B cell (primary cell): ENCODE data around the gene ALG6. TPM values are rescaled to one million over a fixed set of nuclear protein-coding genes. Genes with fewer than 3 reads are reported as not detected.

Source experiments
- ATAC-seq: fragments of 200-7000 bp; cut with Tn5 transposase; one replicate; pipeline ENCODE4 v1.10.0; 2021; ENCODE audit warnings: low read depth, mild to moderate bottlenecking, moderate number of reproducible peaks, moderate library complexity
- CTCF ChIA-PET: fragments of 350-600 bp; sonication (Branson Sonifier 250); formaldehyde crosslinking; loops from one replicate; lab custom pipeline; 2021; ENCODE audit warnings: antibody characterized with exemption, inconsistent platforms; lab: Charles Lee
- POLR2A ChIA-PET: fragments of 350-600 bp; sonication (Branson Sonifier 250); formaldehyde crosslinking; loops from one replicate; lab custom pipeline; 2021; ENCODE audit warnings: antibody characterized with exemption; lab: Charles Lee
- DNase-seq: peaks from one replicate; pipeline ENCODE4 v3.0.0; 2013
- H2AFZ ChIP-seq: 2 replicates; pipeline ENCODE4 v1.6.1; 2012; ENCODE audit warnings: mild to moderate bottlenecking, low read depth, low read length; ENCODE audit not compliant: insufficient read depth, poor library complexity, severe bottlenecking
- H3K27ac ChIP-seq, 2 donors: 1 replicate in 1 of 2; 2 replicates in 1 of 2; pipeline ENCODE4 v1.5.1; 2012 to 2013; ENCODE audit warnings: low read length in 2 of 2, mild to moderate bottlenecking in 2 of 2, moderate library complexity in 1 of 2
- H3K27me3 ChIP-seq, 4 experiments: fragments of 200-600 bp in 1 of 4; sonication (generic) in 1 of 4; replicated peaks in 1 of 4; 1 replicate in 2 of 4; 2 replicates in 2 of 4; pipeline versions ENCODE4 v1.6.1 to v1.7.0; 2013 to 2016; ENCODE audit warnings: low read length in 3 of 4, mild to moderate bottlenecking in 2 of 4, mixed read lengths in 1 of 4, moderate library complexity in 1 of 4; ENCODE audit not compliant: insufficient read depth in 4 of 4, control insufficient read depth in 3 of 4; ENCODE audit errors: control extremely low read depth in 1 of 4
- H3K36me3 ChIP-seq, 2 experiments: replicated peaks in 1 of 2; 1 replicate in 1 of 2; 2 replicates in 1 of 2; pipeline versions ENCODE4 v1.6.1 to v1.7.1; 2013; ENCODE audit warnings: low read length in 1 of 2; ENCODE audit not compliant: insufficient read depth in 2 of 2, control insufficient read depth in 1 of 2; ENCODE audit errors: control extremely low read depth in 1 of 2, extremely low read depth in 1 of 2
- H3K4me1 ChIP-seq, 2 donors: fragments of 200-600 bp in 1 of 2; sonication (generic) in 1 of 2; 1 replicate in 1 of 2; 2 replicates in 1 of 2; pipeline versions ENCODE4 v1.5.1 to v1.6.1; 2013 to 2017; ENCODE audit warnings: low read length in 2 of 2; ENCODE audit not compliant: control insufficient read depth in 2 of 2, insufficient read depth in 2 of 2
- H3K4me2 ChIP-seq: replicated peaks from 2 replicates; pipeline ENCODE3; 2012; ENCODE audit warnings: mild to moderate bottlenecking, low read depth, low read length; ENCODE audit not compliant: poor library complexity, severe bottlenecking
- H3K4me3 ChIP-seq, 5 experiments: fragments of 200-600 bp in 1 of 5; sonication (generic) in 1 of 5; 1 replicate in 3 of 5; 2 replicates in 2 of 5; pipeline versions ENCODE4 v1.5.1 to v1.7.0; 2011 to 2016; ENCODE audit warnings: low read length in 4 of 5, mild to moderate bottlenecking in 4 of 5, low read depth in 2 of 5, control low read depth in 1 of 5, moderate library complexity in 1 of 5; ENCODE audit not compliant: insufficient read depth in 1 of 5; ENCODE audit errors: control extremely low read depth in 1 of 5, extremely low read depth in 1 of 5
- H3K79me2 ChIP-seq: fragments of 200-600 bp; sonication (generic); one replicate; pipeline ENCODE4 v1.6.0; 2016; ENCODE audit warnings: low read length; ENCODE audit not compliant: control insufficient read depth, insufficient read depth
- H3K9ac ChIP-seq: fragments of 200-600 bp; sonication (generic); 2 replicates; pipeline ENCODE4 v1.6.1; 2017; ENCODE audit warnings: mild to moderate bottlenecking, low read length, moderate library complexity
- H3K9me3 ChIP-seq, 3 donors: one replicate each; pipeline versions ENCODE4 v1.6.1 to v1.7.1; 2013; ENCODE audit warnings: low read length in 2 of 3; ENCODE audit not compliant: control insufficient read depth in 2 of 3, insufficient read depth in 1 of 3; ENCODE audit errors: control extremely low read depth in 1 of 3
- H4K20me1 ChIP-seq: 2 replicates; pipeline ENCODE4 v1.6.0; 2012; ENCODE audit warnings: mild to moderate bottlenecking, low read length; ENCODE audit not compliant: insufficient read depth, control insufficient read depth, poor library complexity, severe bottlenecking
- H3K27ac Mint-ChIP-seq: one replicate; pipeline ENCODE4 v1.8.0; 2021; ENCODE audit warnings: mixed read lengths
- H3K27me3 Mint-ChIP-seq: one replicate; pipeline ENCODE4 v1.8.0; 2021; ENCODE audit warnings: mixed read lengths
- H3K4me1 Mint-ChIP-seq: one replicate; pipeline ENCODE4 v1.8.0; 2021; ENCODE audit warnings: mixed read lengths
- H3K4me3 Mint-ChIP-seq: one replicate; pipeline ENCODE4 v1.8.0; 2021; ENCODE audit warnings: mixed read lengths
- H3K9me3 Mint-ChIP-seq: one replicate; pipeline ENCODE4 v1.8.0; 2022; ENCODE audit warnings: mixed read lengths; ENCODE audit not compliant: insufficient read depth
- EZH2 ChIP-seq: IDR thresholded peaks from 2 replicates; pipeline ENCODE4 v1.6.1; 2012; ENCODE audit warnings: borderline replicate concordance, low read depth, mild to moderate bottlenecking, moderate library complexity, low read length; ENCODE audit not compliant: insufficient read depth, poor library complexity, severe bottlenecking
- WGBS: methylation state at CpG from one replicate; pipeline ENCODE4 v1.1.5; 2013; ENCODE audit warnings: missing lambda C conversion rate; ENCODE audit not compliant: insufficient coverage; 5-methylcytosine and 5-hydroxymethylcytosine counted together
- intact Hi-C: fragments of 100-400 bp; cut with micrococcal nuclease; formaldehyde crosslinking; loops from one replicate; pipeline ENCODE4 v1.10.0; 2022
- polyA plus RNA-seq: library from polyadenylated mRNA; depleted of rRNA; stranded (reverse); fragments of >200 nt; gene quantifications from 2 replicates; pipeline ENCODE4 v1.2.3, GENCODE V29; 2012
- total RNA-seq, 2 donors: library from RNA; stranded (reverse); fragments of 120-200 nt in 1 of 2; gene quantifications; 1 replicate in 1 of 2; 2 replicates in 1 of 2; pipeline versions ENCODE4 v1.2.3 to v1.2.4, GENCODE V29; 2013 to 2022
- TF ChIP-seq, protein P1 (sequence below): fragments of 200-600 bp; IDR thresholded peaks from one replicate; pipeline ENCODE4 v1.8.0; 2022; ENCODE audit warnings: antibody characterized with exemption, mild to moderate bottlenecking

ALG6 gene
- total and polyA plus RNA-seq, 2 donors (not counting 1 experiment from before 2014, with no cell fraction given): 9.7 to 31.4 TPM

DNA sequence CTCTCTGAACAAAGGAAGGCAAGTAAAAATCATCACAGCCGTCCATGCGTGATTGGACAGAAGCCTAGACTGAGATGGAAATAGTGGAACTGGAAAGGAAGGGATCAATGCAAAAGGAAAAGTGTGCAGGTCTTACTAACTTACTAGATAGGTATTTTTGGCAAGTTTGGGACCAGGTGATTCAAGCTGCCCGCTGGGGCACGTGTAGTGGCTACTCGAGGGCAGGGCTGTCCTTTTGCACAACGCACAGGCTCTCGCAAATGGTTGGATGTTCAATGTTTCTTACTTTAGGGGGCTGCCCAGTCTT is 566 bp upstream of the ALG6 start:
- Mint-ChIP-seq H3K27me3 (peaks cover 7% of the 10 kb centered on the region), H3K27ac (peak overlapping the region; percentile 76), H3K4me1 (peaks cover 19% of the 10 kb centered on the region), H3K4me3 (peak overlapping the region; percentile 99), H3K9me3 (no peaks in the 10 kb centered on the region)
- DNase-seq: no peak
- ATAC-seq: no peak
- peak overlapping the region; percentile 93 for H3K9ac ChIP-seq
- no peaks in the 10 kb centered on the region for H3K27me3 ChIP-seq
- POLR2A ChIA-PET: no interaction called here
- H3K4me3 ChIP-seq: peak overlapping the region; percentile 46 to 97 (median 83)
- peak overlapping the region; percentile 85 for H3K4me2 ChIP-seq
- intact Hi-C loops: loop anchor here (1.0 to 5.0 kb wide), 4 partner anchors 44 to 585 kb away; partner anchors contain the start of genes ATG4C, EFCAB7, FOXD3 and ITGB3BP
- TF ChIP-seq, protein P1, sequence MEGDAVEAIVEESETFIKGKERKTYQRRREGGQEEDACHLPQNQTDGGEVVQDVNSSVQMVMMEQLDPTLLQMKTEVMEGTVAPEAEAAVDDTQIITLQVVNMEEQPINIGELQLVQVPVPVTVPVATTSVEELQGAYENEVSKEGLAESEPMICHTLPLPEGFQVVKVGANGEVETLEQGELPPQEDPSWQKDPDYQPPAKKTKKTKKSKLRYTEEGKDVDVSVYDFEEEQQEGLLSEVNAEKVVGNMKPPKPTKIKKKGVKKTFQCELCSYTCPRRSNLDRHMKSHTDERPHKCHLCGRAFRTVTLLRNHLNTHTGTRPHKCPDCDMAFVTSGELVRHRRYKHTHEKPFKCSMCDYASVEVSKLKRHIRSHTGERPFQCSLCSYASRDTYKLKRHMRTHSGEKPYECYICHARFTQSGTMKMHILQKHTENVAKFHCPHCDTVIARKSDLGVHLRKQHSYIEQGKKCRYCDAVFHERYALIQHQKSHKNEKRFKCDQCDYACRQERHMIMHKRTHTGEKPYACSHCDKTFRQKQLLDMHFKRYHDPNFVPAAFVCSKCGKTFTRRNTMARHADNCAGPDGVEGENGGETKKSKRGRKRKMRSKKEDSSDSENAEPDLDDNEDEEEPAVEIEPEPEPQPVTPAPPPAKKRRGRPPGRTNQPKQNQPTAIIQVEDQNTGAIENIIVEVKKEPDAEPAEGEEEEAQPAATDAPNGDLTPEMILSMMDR: no peak
- TF ChIP-seq EZH2: no peak
- H4K20me1 ChIP-seq: no peaks in the 10 kb centered on the region
- H3K79me2 ChIP-seq: peaks cover 16% of the 10 kb centered on the region
- H3K27ac ChIP-seq: peak overlapping the region; percentile 70 to 82
- CTCF ChIA-PET: no interaction called here
- H3K4me1 ChIP-seq: peaks cover 9 to 15% of the 10 kb centered on the region in 2 donors
- peaks cover 2 to 5% of the 10 kb centered on the region in 2 experiments for H3K36me3 ChIP-seq
- WGBS: 100% methylated on average over 7 of the region's 7 CpGs
- peak overlapping the region; percentile 95 for H2AFZ ChIP-seq
- H3K9me3 ChIP-seq: no peaks in the 10 kb centered on the region

DNA sequence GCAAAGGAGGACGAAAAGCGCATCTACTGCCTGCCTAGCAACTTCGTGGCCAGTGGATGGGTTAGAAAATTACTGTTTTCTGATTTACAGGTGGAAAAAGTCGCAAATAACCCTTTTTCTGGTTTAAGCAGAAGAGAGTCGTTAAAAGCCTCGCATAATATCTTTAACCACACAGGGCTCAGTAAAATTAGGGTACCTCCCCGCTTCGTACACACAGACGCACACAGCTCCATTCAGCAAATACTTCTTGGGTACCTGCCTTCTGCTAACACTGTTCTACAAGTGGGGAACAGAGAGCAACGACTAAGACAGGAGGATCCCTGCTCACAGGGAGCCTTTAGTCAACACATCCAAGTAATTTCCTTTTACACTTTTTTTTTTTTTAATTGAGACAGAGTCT is 704 bp downstream of the ALG6 start:
- peaks cover under 1% of the 10 kb centered on the region for H3K27me3 Mint-ChIP-seq
- Histone ChIP-seq H3K4me2 (peak overlapping the region; percentile 85), H3K9ac (peak overlapping the region; percentile 93), H3K9me3 (no peaks in the 10 kb centered on the region), H3K36me3 (peaks cover 2 to 5% of the 10 kb centered on the region in 2 experiments), H3K4me1 (peaks cover 9 to 15% of the 10 kb centered on the region in 2 donors), H2AFZ (peak overlapping the region; percentile 95), H4K20me1 (no peaks in the 10 kb centered on the region), H3K27me3 (no peaks in the 10 kb centered on the region), H3K27ac (peak overlapping the region; percentile 48 to 82), H3K79me2 (peaks cover 16% of the 10 kb centered on the region), H3K4me3 (peak overlapping the region; percentile 66 to 97 (median 83))
- H3K4me1 Mint-ChIP-seq: peaks cover 19% of the 10 kb centered on the region
- ATAC-seq (no peak), DNase-seq (no peak)
- H3K27ac Mint-ChIP-seq: peak overlapping the region; percentile 92
- H3K4me3 Mint-ChIP-seq: peak overlapping the region; percentile 99
- POLR2A ChIA-PET: interaction anchor here (0.5 to 0.7 kb wide), 2 partner anchors 555 to 1754 kb away, joined by 3 to 5 read pairs; no protein-coding TSS in a partner anchor
- intact Hi-C loops: loop anchor here (5.0 kb wide), 1 partner anchor 586 kb away; the partner anchor contains the start of gene ATG4C
- CTCF ChIA-PET: no interaction called here
- WGBS: 15% methylated on average over 9 of the region's 10 CpGs
- no peaks in the 10 kb centered on the region for H3K9me3 Mint-ChIP-seq
- TF ChIP-seq, protein P1: no peak
- TF ChIP-seq EZH2: no peak
